Bronchial epithelial cell (primary cell): ENCODE data around the gene RAD21L1. TPM values are rescaled to one million over a fixed set of nuclear protein-coding genes. Genes with fewer than 3 reads are reported as not detected.

ENCODE experiments used
- DNase-seq: peaks from one replicate; pipeline ENCODE4 v3.0.0-alpha.2; 2010; ENCODE audit warnings: low read depth
- FAIRE-seq: peaks from 2 replicates; lab custom pipeline; 2011; peaks lifted over from hg19 to GRCh38; lab: Jason Lieb, UNC
- H3K27me3 ChIP-seq: 2 replicates; pipeline ENCODE4 v1.5.1; 2011; ENCODE audit warnings: low read length; ENCODE audit not compliant: control insufficient read depth, insufficient read depth
- H3K36me3 ChIP-seq: 2 replicates; pipeline ENCODE4 v1.5.1; 2011; ENCODE audit warnings: low read length; ENCODE audit not compliant: control insufficient read depth, insufficient read depth
- H3K4me3 ChIP-seq: 2 replicates; pipeline ENCODE4 v1.5.1; 2011; ENCODE audit warnings: mild to moderate bottlenecking, low read depth, low read length, control low read depth
- total RNA-seq: library from RNA; depleted of rRNA; stranded (reverse); fragments of >200 nt; gene quantifications from 2 replicates; pipeline ENCODE4 v1.2.1, GENCODE V29; 2014
- TF ChIP-seq, protein P1 (sequence below): IDR thresholded peaks from 2 replicates; pipeline ENCODE4 v1.5.1; 2011; ENCODE audit warnings: mild to moderate bottlenecking, moderate library complexity, low read length, control low read depth, inconsistent platforms; ENCODE audit not compliant: insufficient read depth, severe bottlenecking

RAD21L1 gene
- under 0.01 TPM in 1 of 2 replicates, not detected in the other for total RNA-seq

DNA sequence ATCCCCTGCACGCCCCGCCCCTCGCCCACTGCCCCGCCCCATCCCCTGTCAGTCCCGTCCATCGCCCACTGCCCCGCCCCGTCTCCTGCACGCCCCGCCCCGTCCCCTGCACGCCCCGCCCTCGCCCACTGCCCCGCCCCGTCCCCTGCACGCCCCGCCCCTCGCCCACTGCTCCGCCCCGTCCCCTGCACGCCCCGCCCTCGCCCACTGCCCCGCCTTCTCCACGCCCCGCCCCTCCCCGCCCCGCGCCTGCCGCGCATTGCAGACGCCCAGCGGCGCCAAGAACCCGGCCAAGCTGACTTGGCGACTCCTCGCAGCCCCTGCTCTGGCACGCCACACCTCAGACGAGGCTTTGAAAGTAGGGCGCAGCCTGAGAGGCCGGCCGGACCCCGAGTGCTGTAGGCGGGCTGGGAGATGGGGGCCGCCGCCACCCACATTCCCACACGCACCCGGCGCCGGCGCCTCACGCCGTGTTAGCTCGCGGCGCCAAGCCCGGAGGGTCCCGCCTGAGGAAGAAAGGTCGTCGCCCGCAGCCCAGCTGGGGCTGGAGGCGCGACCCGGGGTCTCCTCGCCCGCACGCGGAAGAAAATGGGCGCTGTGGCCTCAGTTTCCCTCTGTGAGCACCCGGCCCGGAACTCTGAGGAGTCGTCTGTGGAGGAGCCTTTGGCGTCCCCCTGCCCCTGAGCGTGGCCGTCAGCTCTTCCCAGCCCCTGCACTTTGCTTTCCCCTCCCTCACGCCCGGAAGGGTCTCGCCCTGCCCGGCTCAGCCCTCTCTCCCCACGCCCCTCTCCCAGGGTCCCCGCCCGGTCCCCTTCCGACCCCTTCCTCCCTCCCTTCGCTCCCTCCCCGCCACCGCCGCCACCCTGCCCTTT lies at the start of gene RAD21L1:
Gene RAD21L1 (plus strand): TSS at position 262 of the 872 bp plus-strand sequence. CDS start 2,410 bp downstream, outside the sequence.
- TF ChIP-seq, protein P1, sequence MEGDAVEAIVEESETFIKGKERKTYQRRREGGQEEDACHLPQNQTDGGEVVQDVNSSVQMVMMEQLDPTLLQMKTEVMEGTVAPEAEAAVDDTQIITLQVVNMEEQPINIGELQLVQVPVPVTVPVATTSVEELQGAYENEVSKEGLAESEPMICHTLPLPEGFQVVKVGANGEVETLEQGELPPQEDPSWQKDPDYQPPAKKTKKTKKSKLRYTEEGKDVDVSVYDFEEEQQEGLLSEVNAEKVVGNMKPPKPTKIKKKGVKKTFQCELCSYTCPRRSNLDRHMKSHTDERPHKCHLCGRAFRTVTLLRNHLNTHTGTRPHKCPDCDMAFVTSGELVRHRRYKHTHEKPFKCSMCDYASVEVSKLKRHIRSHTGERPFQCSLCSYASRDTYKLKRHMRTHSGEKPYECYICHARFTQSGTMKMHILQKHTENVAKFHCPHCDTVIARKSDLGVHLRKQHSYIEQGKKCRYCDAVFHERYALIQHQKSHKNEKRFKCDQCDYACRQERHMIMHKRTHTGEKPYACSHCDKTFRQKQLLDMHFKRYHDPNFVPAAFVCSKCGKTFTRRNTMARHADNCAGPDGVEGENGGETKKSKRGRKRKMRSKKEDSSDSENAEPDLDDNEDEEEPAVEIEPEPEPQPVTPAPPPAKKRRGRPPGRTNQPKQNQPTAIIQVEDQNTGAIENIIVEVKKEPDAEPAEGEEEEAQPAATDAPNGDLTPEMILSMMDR, result no peak
- Histone ChIP-seq H3K27me3 (peaks cover 8% of the 10 kb centered on the region), H3K36me3 (no peaks in the 10 kb centered on the region), H3K4me3 (peak within 1 kb of the TSS; percentile 53)
- DNase-seq (no peak), FAIRE-seq (no peak)

DNA sequence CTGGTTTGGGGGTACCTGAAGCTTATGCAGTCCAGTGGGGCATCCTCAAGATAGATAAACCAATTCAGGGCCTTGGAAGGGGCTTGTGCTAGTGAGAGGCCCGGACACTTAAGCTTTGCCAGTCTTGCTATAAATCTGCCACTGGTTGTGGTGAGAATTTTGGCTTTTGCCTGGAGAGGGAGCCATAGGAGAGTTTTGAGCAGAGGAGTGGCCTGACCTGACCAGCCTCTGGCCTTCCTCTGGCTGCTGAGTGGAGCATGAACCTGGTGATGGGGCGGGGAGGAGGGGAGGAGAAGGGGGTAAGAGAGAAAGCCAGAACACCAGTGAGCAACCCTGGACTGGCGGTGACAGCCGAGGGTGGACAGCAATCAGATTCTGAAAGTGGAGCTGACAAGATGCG lies 48.2 kb upstream of the RAD21L1 start:
- peaks cover 2% of the 10 kb centered on the region for H3K36me3 ChIP-seq
- FAIRE-seq (no peak), DNase-seq (peak; percentile 18)
- H3K4me3 ChIP-seq, result no peak overlapping the region
- TF ChIP-seq, protein P1, result peak; percentile 15
- H3K27me3 ChIP-seq, result peaks cover 2% of the 10 kb centered on the region

- Histone ChIP-seq H3K4me3 (no peak overlapping the region), H3K27me3 (peaks cover 4% of the 10 kb centered on the region), H3K36me3 (peaks cover under 1% of the 10 kb centered on the region)
- DNase-seq, result no peak
- TF ChIP-seq, protein P1, result no peak
- no peak for FAIRE-seq
These were observed 47.7 kb upstream of the RAD21L1 start for GRCh38 chr20:1178103-1178502.

GRCh38 chr20:1178623-1179022 lies 47.2 kb upstream of the RAD21L1 start:
- TF ChIP-seq, protein P1, result no peak
- peaks cover 5% of the 10 kb centered on the region for H3K27me3 ChIP-seq
- FAIRE-seq (no peak), DNase-seq (no peak)
- H3K4me3 ChIP-seq, result no peak overlapping the region
- no peaks in the 10 kb centered on the region for H3K36me3 ChIP-seq

GRCh38 chr20:1180949-1181348 lies 44.9 kb upstream of the RAD21L1 start:
- TF ChIP-seq, protein P1, result no peak
- peaks cover 10% of the 10 kb centered on the region for H3K27me3 ChIP-seq
- DNase-seq (no peak), FAIRE-seq (no peak)
- no peak overlapping the region for H3K4me3 ChIP-seq
- H3K36me3 ChIP-seq, result no peaks in the 10 kb centered on the region
